ENCODE measurements around the gene APOL2.

- no peak for TF ChIP-seq CTCF (conservative IDR thresholded peaks at IDR 0.05; ENCODE audit: low read length)
- no peak for TF ChIP-seq EZH2phosphoT487 (IDR thresholded peaks at IDR 0.05; ENCODE audit: borderline replicate concordance, low read depth, low read length)
Observed at GRCh38 chr22:36237462-36238372, 1.6 kb downstream of the APOL2 start.
